Measurements from ENCODE around the gene AMHR2. TPM values are rescaled to one million over a fixed set of nuclear protein-coding genes. Genes with fewer than 3 reads are reported as not detected.

The AMHR2 gene
- total and polyA plus RNA-seq, 9 of the 15 experiments (the other 6 are each of a cell fraction or from before 2014, with no cell fraction given) = 8.9 to 49.7 (median 19.3) TPM

- no peak for TF ChIP-seq USF2 (CRISPR knock-in tag; IDR thresholded peaks at IDR 0.05)
- TF ChIP-seq ZNF518B (CRISPR knock-in tag; IDR thresholded peaks at IDR 0.05) = no peak
- no peak for TF ChIP-seq FOXK1 (CRISPR knock-in tag; IDR thresholded peaks at IDR 0.05; ENCODE audit: borderline replicate concordance)
- 0 out of 4 replicates have a peak, but pooled peaks of 1 of the 2 experiments have one; percentile 11 for TF ChIP-seq RCOR1 (IDR thresholded peaks at IDR 0.05; ENCODE audit: borderline replicate concordance in 1 of 2, low read depth in 2 of 2, low read length in 2 of 2)
- TF ChIP-seq AFF4 (CRISPR knock-in tag; IDR thresholded peaks at IDR 0.05) = no peak; the same call in 1 of the 2 replicates
- no peak; a peak in 1 of 4 replicates for TF ChIP-seq SRF (CRISPR knock-in tag; IDR thresholded peaks at IDR 0.05)
- no peak for TF ChIP-seq ZFP91 (CRISPR knock-in tag; IDR thresholded peaks at IDR 0.05)
- TF ChIP-seq RAD21 (CRISPR knock-in tag; conservative IDR thresholded peaks at IDR 0.05 in 1 of 2, IDR thresholded peaks at IDR 0.05 in 1 of 2) = no peak
- TF ChIP-seq FOSL1 (tag; conservative IDR thresholded peaks at IDR 0.05) = peak; percentile 60
- TF ChIP-seq FOXO4 (CRISPR knock-in tag; IDR thresholded peaks at IDR 0.05) = no peak
- TF ChIP-seq ZNF384 (IDR thresholded peaks at IDR 0.05; ENCODE audit: low read depth, low read length) = no peak
- TF ChIP-seq NFIC (IDR thresholded peaks at IDR 0.05) = no peak
These were observed 17.6 kb downstream of the AMHR2 start, which contains the start of gene PRR13 (continued) for GRCh38 chr12:53441040-53441833.

All from K562 (cell line).